ENCODE results near the gene NCBP1.
"Not testable (repeated sequence)": the region's sequence is repeated elsewhere in the genome, so short reads cannot be mapped to it uniquely, and the experiment has no call there.

Gene NCBP1, protein sequence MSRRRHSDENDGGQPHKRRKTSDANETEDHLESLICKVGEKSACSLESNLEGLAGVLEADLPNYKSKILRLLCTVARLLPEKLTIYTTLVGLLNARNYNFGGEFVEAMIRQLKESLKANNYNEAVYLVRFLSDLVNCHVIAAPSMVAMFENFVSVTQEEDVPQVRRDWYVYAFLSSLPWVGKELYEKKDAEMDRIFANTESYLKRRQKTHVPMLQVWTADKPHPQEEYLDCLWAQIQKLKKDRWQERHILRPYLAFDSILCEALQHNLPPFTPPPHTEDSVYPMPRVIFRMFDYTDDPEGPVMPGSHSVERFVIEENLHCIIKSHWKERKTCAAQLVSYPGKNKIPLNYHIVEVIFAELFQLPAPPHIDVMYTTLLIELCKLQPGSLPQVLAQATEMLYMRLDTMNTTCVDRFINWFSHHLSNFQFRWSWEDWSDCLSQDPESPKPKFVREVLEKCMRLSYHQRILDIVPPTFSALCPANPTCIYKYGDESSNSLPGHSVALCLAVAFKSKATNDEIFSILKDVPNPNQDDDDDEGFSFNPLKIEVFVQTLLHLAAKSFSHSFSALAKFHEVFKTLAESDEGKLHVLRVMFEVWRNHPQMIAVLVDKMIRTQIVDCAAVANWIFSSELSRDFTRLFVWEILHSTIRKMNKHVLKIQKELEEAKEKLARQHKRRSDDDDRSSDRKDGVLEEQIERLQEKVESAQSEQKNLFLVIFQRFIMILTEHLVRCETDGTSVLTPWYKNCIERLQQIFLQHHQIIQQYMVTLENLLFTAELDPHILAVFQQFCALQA

DNA sequence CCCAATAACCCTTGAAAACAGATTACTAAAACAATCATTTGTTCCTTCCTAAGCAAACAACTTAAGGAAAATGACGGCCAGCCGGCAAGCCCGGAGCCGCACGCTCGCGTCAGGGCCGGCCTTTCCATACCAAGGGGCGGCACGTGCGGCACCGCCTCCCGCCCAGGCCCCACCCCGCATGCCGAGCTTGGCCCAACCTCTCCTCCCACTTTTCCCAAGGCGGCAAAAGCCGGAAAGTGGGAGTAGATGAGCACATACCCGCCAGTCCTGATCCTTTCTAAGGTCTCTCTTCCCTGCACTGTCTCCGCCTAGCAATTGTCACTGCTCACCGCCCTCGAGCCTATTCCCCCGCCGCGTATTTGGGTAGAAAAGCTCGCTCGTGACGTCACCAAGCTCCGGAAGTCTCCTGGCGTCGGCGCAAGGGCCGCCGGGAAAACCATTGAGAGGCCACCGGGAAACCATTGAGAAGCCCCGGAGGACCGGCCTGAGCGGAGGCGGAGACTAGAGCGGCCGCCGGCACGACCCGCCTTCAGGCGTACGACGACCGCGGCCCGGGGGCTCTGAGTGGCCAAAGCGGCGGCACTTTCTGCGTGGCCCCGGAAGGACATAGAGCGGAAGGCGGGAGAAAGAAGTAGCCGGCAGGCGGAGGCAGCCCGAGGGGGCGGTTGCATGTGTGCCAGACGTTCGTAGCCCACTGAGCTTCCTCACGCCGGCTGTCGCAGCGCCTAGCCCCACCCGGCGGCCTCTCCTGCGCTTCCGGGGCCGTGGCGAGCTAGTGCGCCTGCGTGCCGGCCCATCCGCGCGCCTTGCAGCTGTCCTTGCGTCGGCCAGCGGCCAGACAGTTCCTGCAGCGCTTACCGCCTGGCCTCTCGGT lies at the start of gene NCBP1, which contains the start of gene TSTD2:
Gene NCBP1 (plus strand): TSS at position 837 of the 874 bp plus-strand sequence. CDS start 61 bp downstream, outside the sequence.
Gene TSTD2 (minus strand): TSS at position 384 of the 874 bp plus-strand sequence. CDS start 5,806 bp downstream, outside the sequence.
- peak; percentile 94 for DNase-seq

DNA sequence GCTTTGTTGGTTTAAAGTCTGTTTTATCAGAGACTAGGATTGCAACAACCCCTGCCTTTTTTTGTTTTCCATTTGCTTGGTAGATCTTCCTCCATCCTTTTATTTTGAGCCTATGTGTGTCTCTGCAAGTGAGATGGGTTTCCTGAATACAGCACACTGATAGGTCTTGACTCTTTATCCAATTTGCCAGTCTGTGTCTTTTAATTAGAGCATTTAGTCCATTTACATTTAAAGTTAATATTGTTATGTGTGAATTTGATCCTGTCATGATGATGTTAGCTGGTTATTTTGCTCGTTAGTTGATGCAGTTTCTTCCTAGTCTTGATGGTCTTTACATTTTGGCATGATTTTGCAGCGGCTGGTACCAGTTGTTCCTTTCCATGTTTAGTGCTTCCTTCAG lies 48.8 kb upstream of the NCBP1 start:
- not testable (repeated sequence) for DNase-seq

DNA sequence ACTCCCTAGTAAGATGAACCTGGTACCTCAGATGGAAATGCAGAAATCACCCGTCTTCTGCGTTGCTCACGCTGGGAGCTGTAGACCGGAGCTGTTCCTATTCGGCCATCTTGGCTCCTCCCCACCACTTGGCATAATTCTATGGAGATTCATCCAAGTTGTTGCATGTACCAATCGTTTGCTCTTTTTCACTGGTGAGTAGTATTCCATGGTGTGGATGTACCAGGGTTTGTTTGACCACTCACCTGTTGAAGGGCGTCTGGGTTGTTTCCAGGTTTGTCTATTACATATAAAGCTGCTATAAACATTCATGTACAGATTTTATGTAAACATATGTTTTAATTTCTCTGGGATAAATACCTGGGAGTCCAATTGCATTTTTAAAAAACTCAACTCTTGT lies 46.7 kb upstream of the NCBP1 start:
- DNase-seq: not testable (repeated sequence)

DNA sequence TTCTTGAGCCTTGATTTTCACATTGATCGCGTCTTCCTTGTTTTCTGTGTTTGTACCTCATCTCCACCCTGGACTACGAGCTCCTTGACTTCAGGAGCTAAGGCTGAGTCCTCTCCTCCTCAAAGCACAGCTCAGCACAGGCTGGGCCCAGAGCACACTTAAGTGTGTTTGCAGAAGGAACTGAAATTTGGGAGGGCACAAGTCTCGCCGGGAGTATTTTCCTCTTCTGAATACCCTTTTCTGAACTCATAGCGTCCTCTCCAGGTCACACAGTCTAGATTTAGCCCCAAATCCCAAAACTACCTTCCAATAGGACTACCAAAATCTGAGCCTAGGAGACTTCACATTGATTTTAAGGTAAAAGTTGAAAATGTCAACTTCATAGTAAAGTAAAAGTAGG lies 42.1 kb upstream of the NCBP1 start:
- no peak for DNase-seq

DNA sequence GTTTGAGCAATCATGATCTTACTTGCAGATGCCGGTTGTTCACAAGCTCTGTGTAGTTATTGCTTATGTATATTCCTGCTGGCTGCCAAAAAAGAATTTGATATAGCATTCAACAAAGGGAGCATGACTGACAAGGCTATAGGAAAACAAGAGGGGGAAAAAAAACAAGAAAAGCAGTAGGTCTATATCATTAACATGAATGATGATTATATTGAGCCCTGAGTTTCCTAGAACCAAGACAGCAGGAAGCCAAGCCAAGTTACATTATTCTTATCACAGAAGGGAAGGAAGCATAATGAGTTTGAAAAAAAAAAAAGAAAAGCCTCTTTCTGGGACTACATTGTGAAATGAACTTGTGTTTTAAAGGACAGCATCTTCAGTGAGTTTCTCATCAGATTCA lies 41.5 kb upstream of the NCBP1 start:
- DNase-seq: no peak

DNA sequence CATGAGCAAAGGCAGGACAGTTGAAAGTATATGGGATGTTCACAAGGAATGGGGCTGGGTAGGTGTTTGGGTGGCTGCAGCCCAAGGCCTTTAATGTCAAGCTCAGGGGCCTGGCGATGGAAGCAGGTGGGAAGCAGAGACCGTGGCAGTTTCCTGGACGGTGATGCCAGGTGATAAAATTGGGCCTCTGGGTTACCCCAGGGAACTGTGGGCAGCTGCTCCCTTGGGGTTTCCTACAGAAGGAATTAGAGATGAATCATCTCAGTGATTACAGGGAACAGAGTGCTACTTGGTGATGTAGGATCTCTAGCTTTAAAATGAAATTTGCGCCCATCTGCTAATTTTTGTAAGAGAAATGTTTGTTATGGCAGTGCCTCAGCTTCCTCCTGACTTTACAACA lies 39.7 kb upstream of the NCBP1 start:
- no peak for DNase-seq

DNA sequence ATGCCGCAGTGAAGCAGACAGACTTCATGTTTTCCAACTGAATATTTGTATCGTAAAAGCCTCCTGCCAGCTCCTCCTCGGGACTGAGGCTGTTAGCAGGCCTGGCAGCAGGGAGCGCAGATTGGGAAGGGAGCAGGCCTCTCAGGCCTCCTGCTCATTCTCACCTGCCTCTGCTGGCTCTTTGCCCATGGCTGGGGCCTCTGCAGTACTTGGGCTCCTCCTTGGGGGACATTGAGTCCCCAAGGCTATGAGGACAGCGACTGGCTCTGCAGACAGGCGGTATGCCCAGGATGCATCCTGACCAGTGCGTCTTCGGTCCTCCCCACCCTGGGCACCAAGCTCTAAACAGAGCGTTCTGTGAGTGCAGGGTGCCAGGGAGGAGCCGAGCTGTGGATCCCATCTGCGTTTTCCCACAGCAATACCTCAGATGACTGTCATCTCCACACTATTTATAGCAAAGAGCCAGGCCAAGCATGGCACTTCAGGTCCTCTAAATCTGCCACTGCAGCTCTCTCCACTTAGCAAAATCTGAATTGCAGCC lies 39.2 kb upstream of the NCBP1 start:
- no peak for DNase-seq

DNA sequence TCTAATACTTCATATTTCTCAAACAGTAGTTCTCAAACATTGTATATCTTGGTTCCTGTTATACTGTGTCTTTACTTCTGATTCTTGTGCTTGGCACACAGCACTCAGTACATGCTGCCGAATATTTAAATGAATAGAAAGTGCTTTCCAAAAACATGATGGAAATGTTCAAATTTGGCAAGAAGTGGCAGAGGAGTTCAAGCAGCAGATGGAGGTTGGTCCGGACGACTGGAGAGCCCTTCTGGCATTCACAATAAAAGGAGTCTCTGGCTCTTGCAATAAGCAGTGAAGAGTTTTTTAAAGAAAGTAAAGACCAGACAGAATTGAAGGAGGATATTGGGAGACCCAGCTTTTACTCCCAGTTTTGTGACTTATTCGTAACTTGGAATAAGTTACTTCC lies 36.7 kb upstream of the NCBP1 start:
- no peak for DNase-seq

DNA sequence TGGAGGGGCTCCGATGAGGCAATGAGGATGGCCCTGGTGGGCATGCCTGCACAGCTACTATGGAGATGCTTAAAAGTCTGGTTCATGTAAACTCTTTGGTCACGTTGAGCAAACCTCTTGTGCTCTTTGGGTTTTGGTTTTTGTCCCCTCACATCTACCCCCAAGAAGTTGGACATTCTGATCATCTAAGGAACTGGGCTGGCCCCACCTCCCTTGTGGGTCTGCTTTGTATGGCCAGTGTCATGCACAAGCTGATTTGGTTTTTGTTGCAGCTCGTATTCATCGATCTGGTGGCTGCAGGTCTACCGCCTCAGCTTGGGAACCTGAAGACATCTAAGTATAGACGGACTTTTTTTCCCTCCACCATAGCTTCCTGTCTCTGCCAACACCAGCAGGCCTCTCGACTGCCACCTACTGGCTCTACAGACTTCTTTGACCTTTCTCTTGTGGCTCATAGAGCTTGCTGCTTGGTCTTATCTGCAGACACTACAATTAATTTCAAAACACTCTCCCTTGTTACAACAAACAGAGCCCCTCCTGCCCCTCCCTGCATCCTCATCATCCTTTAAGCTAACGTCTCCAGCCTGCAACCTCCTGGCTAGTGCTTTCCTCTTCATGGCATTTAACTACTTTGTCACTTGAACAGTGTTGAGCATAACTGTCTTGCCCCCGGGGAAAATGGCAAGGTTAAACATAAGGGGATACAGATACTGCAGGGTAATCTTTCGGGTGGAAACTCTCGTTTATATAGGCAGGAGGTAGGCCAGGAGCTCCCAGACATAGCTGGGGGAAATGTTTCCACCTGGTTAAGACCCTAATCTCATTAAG lies 34.9 kb upstream of the NCBP1 start:
- DNase-seq: peak; percentile 43

DNA sequence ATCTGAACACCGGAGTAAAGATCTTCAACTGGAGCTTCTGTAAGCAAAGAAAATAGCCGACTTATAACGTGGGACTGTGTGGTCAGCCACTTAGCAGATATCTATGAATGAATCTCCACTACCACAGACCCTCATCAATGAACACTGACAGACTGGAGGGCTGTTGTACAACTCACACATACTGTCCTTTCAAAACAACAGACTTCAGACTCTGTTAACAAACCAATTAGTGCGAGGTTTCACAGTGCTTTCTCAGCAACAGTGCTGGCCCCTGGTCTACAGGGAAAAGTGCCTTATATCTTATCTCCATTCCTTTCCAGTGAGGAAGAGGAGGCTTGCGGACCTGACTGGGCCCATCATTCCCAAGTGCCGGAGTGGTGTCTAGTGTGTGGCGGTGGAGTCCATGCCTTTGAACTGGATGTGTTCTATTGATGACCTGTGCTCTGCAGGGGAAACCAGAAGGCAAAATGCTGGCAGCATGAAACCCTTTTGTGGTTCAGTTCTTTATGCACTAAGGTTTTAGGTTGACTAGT lies 34.2 kb upstream of the NCBP1 start:
- no peak for DNase-seq

DNA sequence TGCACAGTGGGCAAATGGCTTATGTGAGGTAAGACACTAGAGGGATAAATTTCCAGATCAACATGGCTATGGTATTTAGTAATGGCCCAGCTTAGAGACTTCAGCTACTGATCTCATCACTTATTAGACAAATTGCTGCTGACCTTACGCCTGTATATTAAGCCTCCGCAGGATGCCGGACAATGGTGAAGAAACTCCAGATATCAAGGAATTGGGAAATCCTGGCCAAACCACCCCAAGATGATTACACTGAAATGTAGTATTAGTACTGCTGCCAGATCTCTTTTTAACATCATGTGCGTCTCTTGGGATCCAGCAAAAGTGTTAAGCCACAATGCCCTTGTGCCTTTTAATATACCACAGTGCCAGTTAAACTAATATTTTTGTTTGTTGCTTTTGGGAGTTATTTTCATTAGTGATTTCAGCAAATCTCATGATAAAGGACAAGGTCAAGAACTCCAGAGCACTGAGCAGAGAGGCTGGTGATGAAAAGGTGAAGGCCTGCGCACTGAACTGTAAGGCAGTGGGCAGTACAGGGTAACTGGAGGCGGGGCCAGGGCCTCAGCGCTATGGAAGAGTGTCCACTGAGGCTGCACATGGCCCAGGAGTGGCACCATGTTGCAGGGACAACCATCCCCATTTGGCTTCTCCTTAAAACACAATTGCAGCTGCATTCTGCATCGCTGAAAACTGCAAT lies 32.9 kb upstream of the NCBP1 start:
- no peak for DNase-seq

DNA sequence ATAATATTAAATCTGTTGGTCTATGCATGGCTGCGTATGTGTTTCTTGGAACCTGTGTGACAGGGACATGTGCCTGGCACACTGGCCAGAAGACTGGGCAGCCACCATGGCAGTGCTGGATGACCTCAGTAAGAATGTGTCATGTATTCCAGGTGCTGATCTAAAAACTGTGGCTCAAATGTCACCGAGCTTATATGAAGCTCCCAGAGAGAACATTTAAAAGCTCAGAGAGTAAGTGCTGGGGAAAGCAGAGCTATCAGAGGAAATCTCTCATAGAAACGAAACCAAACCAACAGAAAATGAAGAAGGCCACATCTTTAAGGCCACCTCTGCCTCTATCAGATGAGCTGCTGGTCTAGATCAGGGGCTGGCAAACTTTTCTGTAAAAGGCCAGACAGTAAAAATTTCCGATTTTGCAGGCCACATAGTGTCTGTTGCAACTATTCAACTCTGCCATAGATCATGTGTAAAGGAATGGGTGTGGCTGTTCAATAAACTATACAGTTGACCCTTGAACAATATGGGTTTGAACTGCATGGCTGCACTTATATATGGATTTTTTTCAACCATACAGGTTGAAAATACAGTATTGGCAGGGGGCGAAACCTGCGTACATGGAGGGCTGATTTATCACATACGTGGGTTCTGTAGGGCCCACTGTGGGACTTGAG lies 32.3 kb upstream of the NCBP1 start:
- no peak for DNase-seq

DNA sequence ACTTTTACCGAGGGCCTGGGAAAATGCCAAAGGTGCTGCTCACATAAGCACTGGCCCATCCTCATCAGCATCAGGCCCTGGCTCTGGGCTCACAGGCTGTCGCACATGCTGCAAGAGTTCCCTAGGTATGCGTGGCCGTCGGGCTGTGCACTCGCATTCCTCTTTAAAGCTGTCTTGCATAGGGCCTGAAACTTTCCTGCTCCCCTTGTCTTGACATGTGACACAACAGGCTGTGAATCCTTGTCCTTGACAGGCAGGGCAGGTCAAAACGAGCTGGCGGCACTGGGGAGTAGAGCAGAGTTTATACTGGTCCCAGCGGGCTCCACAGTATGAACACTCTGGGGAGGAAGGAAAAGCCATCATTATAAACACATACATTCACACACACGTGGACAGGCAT lies 31.2 kb upstream of the NCBP1 start:
- DNase-seq: no peak

DNA sequence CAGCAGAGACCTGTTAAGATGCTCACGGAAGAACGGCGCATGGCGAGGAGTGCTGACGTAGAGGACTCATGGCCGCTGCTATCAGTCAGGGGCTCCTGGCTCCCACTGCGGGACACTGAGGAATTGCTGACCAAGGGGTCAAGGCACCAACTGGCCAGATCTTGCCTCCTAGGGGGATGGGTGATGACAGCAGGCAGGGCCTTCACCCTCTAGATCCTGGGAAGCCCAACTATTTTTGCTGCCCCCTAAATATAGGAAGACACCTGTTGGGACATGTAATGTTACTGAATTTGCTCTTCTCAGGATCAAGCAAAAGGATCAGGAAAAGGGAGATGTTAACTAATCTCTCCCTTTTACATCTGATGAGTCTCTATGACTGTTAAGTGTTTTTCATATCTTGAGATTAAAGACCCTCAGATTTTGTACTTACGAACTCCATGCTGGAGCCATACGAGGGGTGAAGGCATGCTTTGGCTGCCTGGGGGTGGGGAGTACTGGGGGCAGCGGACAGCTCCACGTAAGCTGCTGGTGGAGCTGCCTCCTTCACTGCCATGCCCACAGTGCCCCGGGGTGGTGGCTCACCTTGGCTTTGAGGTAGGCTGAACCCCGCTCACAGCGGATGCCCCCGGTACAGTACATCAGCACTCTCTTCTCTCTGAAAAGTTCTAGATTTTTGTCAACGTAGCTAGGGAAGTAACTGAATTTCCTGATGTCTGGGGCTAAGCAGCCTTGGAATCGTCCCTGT lies 28.5 kb upstream of the NCBP1 start:
- DNase-seq: no peak

DNA sequence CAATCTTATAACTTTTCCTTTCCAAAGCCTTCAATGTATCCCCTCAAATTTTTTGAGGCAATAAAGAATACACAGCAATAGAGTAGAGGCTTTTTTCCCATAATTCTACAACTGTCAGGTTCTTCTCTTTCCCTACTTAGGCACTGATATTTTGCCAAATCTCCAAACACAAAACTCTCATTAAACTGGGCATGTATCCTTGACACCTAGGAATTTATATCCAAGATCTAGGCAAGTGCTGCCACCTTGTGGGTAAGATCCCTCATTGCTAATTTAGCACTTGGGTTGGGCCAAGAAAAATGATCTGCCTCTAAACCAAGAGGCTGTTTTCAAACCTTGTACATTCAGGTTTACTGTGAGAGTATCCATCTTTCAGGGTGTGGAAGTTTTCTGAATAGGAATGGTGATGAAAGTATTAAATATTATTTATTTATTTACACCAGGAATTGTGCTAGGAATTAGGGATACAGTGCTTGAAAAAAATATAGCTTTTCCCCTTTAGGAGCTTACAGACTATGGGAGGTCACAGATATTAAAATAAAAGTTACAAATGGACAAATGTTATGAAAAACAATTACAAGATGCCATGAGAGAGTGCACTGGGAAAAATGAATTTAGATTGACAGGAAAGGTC lies 18.1 kb upstream of the NCBP1 start:
- DNase-seq: peak; percentile 12

DNA sequence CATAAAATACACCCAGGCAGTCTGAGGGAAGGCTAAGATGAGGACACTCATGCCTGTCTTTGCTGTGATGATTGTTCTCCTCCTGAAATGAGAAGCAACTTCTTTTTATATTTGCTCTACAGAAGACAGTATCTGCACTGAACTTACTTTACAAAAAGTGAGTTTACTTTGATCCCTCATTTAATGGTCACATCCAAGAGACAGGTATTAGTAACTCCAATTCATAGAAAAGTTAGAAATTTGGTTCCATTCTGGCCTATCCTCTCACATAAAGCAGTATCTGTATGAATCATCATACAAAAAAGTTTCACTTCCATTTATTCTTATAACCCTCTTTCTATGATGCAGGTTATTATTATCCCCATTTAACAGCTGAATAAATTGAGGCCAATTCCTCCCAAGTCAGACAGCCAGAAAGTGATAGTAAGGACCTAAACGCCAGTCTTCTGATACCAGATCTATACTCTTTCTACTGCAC lies 15.6 kb upstream of the NCBP1 start:
- no peak for DNase-seq

DNA sequence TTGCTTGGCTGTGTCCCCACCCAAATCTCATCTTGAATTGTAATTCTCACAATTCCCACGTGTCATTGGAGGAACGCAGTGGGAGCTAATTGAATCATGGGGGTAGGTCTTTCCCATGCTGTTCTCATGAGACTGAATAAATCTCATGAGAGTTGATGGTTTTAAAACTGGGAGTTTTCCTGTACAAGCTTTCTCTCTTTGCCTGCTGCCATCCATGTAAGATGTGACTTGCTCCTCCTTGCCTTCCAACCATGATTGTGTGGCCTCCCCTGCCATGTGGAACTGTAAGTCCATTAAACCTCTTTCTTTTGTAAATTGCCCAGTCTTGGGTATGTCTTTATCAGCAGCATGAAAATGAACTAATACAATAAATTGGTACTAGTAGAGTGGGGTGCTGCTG lies 13.6 kb upstream of the NCBP1 start:
- not testable (repeated sequence) for DNase-seq

DNA sequence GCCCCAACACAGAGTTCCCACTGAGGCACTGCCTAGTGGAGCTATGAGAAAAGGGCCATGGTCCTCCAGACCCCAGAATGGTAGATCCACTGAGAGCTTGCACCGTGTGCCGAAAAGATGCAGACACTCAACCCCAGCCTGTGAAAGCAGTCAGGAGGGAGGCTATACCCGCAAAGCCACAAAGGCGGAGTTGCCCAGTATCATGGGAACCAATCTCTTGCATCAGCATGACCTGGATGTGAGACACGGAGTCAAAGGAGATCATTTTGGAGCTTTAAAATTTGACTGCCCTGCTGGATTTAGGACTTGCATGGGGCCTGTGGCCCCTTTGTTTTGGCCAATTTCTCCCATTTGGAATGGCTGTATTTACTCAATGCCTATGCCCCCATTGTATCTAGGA lies 11.1 kb upstream of the NCBP1 start:
- DNase-seq: not testable (repeated sequence)

DNA sequence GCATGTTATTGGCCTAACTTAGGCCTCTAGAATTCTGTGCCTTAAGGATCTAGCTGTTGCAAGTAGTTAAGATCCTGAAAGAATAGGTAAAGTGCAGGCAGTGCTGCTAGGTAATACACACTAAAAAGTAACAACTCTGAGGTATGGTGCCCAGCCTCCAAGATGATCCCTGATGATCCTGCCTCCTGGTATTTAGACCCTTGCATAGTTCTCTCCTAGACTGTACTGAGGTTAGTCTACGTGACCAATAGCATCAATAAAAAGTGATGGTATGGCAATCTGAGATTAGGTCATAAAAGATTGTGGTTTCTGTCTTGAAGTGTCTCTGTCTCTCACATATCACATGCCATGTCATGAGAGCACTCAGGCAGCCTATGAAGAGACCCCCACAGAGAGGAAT lies 9.7 kb upstream of the NCBP1 start:
- DNase-seq: no peak

All from activated effector memory CD4-positive, alpha-beta T cell treated with Interleukin-2 at 50 U/mL for 16 hours (primary cell).